K562 (cell line): Measurements from ENCODE around the gene PELI3. TPM values are rescaled to one million over a fixed set of nuclear protein-coding genes. Genes with fewer than 3 reads are reported as not detected.

Experiments
- E4F1 ChIP-seq: fragments of 250-450 bp; sonication (Bioruptor Pico); IDR thresholded peaks from 2 replicates; pipeline ENCODE4 v1.5.0; 2021; ENCODE audit warnings: mild to moderate bottlenecking, borderline replicate concordance
- HDAC8 ChIP-seq: fragments of 450-650 bp; IDR thresholded peaks from 2 replicates; pipeline ENCODE4 v1.6.1; 2016; ENCODE audit warnings: mild to moderate bottlenecking, missing genetic modification characterization, moderate library complexity, missing compliant biosample characterization
- HNRNPLL ChIP-seq: fragments of 200-400 bp; formaldehyde crosslinking; IDR thresholded peaks from 2 replicates; pipeline ENCODE4 v1.6.1; 2017; ENCODE audit warnings: low read length, low read depth, mild to moderate bottlenecking; ENCODE audit not compliant: poor library complexity, severe bottlenecking
- MLX ChIP-seq, 2 experiments: fragments of 450-650 bp in 1 of 2; sonication (generic) in 1 of 2; formaldehyde crosslinking; conservative IDR thresholded peaks; 2 replicates each; pipeline versions ENCODE4 v1.4.0 to v1.8.1; 2020 to 2022; ENCODE audit warnings: mild to moderate bottlenecking in 1 of 2, missing genetic modification reagents in 1 of 2
- NFATC3 ChIP-seq: fragments of 450-650 bp; IDR thresholded peaks from 2 replicates; pipeline ENCODE4 v1.6.1; 2017; ENCODE audit warnings: mild to moderate bottlenecking
- NR2C1 ChIP-seq, 2 experiments: fragments of 450-650 bp; IDR thresholded peaks; 2 replicates each; pipeline ENCODE4 v1.6.1; 2017; ENCODE audit warnings: mild to moderate bottlenecking in 2 of 2, antibody characterized with exemption in 1 of 2, inconsistent platforms in 1 of 2, missing compliant biosample characterization in 1 of 2, missing genetic modification characterization in 1 of 2
- PKNOX1 ChIP-seq: fragments of 450-650 bp; IDR thresholded peaks from 2 replicates; pipeline ENCODE4 v1.6.1; 2016
- SIRT6 ChIP-seq: IDR thresholded peaks from one replicate; pipeline ENCODE4 v1.6.1; 2012; ENCODE audit warnings: low read depth, mild to moderate bottlenecking, control low read depth, inconsistent platforms, low read length, moderate library complexity
- TAF1 ChIP-seq: IDR thresholded peaks from 2 replicates; pipeline ENCODE4 v1.6.1; 2011; ENCODE audit warnings: mild to moderate bottlenecking, low read length, moderate library complexity; ENCODE audit not compliant: insufficient read depth, control insufficient read depth, severe bottlenecking; ENCODE audit errors: extremely low read depth
- THAP12 ChIP-seq: fragments of 250-450 bp; sonication (Bioruptor Pico); IDR thresholded peaks from 2 replicates; pipeline ENCODE4 v1.9.0; 2021; ENCODE audit warnings: mild to moderate bottlenecking, inconsistent platforms
- ZHX1 ChIP-seq: fragments of 150-350 bp; conservative IDR thresholded peaks from 2 replicates; pipeline ENCODE4 v1.6.1; 2014; ENCODE audit warnings: low read length
- polyA plus RNA-seq, 8 experiments: library from polyadenylated mRNA; depleted of rRNA in 4 of 8; stranded (reverse) in 5 of 8; unstranded in 3 of 8; fragments of >200 nt; fragmentation: Nextera tagmentation in 2 of 8; fragmentation: Illumina TruSeq in 1 of 8; extraction: Ambion mirVana in 2 of 8; extraction: Trizol in 1 of 8; gene quantifications; 2 replicates each; pipeline versions ENCODE4 v1.2.1 to v1.2.3, GENCODE V29; 2011 to 2014; ENCODE audit warnings: inconsistent platforms in 1 of 8, missing spikeins in 1 of 8
- total RNA-seq, 7 experiments: library from RNA; depleted of rRNA in 6 of 7; stranded (reverse); fragments of >200 nt in 6 of 7; fragmentation: Illumina TruSeq in 2 of 7; extraction: Trizol in 2 of 7; gene quantifications; 2 replicates each; pipeline versions ENCODE4 v1.2.1 to v1.2.3, GENCODE V29; 2011 to 2021; ENCODE audit warnings: low replicate concordance in 1 of 7
- TF ChIP-seq, protein P1 (sequence below): fragments of 450-650 bp; IDR thresholded peaks from 2 replicates; pipeline ENCODE4 v1.7.0; 2016; ENCODE audit warnings: borderline replicate concordance

The PELI3 gene
- total and polyA plus RNA-seq, 9 of the 15 experiments (the other 6 are each of a cell fraction or from before 2014, with no cell fraction given): 0.17 to 4.2 (median 1.9) TPM

DNA sequence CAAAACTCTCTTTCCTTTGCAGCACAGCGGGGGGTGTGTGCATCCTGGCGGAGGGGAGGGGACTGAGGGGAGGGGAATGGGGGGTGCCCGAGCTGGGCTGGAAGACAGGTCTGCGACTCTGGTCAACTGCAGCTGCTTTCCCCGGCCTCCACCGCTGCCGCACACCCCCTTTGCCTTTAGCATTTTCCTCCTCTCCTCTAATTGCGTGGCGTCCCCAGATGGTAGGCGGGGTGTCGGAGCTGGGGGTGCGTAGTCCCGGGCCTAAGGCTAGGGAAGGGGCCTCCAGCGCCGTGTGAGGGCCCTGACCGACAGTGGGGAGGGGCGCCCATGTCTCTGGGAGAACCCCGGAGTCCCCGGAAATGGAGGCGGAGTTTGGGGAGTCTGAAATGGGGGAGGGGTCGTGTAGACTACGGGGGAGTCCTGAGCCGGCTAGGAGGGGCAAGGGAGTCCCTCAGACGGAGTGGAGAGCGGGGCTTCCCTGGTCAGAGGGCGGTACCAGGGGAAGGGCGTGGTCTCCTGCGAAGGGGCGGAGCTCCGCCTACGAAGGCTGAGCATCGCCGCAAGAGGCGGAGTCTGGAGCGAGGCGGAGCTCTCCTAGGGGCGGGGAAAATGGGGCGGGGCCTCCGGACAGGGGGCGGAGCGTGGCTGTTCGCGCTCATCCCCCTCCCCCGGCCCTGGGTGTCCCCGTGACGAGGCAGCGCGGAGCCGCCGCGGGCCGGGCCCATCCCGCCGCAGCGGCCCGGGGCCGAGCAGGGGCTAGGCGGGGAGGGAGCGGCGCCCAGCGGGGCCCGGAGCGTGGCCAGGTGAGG lies at the start of gene PELI3 (continued):
- TF ChIP-seq HNRNPLL (peak; percentile 84), NFATC3 (no peak), NR2C1 (IDR thresholded peaks at IDR 0.05) (no peak), NR2C1 (tag; IDR thresholded peaks at IDR 0.05) (no peak), SIRT6 (no peak), ZHX1 (no peak), PKNOX1 (peak; percentile 29; the same call in 1 of the 2 replicates), THAP12 (CRISPR knock-in tag) (no peak), MLX (CRISPR knock-in tag; conservative IDR thresholded peaks at IDR 0.05) (no peak), TAF1 (no peak), E4F1 (CRISPR knock-in tag) (no peak), HDAC8 (tag) (no peak)
- TF ChIP-seq, protein P1, sequence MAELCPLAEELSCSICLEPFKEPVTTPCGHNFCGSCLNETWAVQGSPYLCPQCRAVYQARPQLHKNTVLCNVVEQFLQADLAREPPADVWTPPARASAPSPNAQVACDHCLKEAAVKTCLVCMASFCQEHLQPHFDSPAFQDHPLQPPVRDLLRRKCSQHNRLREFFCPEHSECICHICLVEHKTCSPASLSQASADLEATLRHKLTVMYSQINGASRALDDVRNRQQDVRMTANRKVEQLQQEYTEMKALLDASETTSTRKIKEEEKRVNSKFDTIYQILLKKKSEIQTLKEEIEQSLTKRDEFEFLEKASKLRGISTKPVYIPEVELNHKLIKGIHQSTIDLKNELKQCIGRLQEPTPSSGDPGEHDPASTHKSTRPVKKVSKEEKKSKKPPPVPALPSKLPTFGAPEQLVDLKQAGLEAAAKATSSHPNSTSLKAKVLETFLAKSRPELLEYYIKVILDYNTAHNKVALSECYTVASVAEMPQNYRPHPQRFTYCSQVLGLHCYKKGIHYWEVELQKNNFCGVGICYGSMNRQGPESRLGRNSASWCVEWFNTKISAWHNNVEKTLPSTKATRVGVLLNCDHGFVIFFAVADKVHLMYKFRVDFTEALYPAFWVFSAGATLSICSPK: no peak
